HG03571 (cell line): ENCODE results near the gene ZBED4.

Experiments used
- ATAC-seq: cut with Tn5 transposase; IDR thresholded peaks from one replicate; pipeline ENCODE4 v1.9.1; 2021; ENCODE audit not compliant: unreplicated experiment

The ZBED4 gene

GRCh38 chr22:49933236-49934159, 79.9 kb downstream of the ZBED4 start:
- no peak for ATAC-seq

GRCh38 chr22:49934160-49934890, 80.7 kb downstream of the ZBED4 start:
- ATAC-seq = no peak

- no peak for ATAC-seq
Observed at GRCh38 chr22:49934891-49935557, 81.4 kb downstream of the ZBED4 start.

- no peak for ATAC-seq
Observed at GRCh38 chr22:49935561-49935960, 81.9 kb downstream of the ZBED4 start.

GRCh38 chr22:49936018-49936972, 82.7 kb downstream of the ZBED4 start:
- peak; percentile 43 for ATAC-seq

GRCh38 chr22:49936973-49937757, 83.5 kb downstream of the ZBED4 start:
- ATAC-seq = no peak

GRCh38 chr22:49937758-49938564, 84.3 kb downstream of the ZBED4 start:
- no peak for ATAC-seq

GRCh38 chr22:49938565-49939136, 85.0 kb downstream of the ZBED4 start:
- no peak for ATAC-seq
